GM12878 (cell line): ENCODE data around the gene AKT3. TPM values are rescaled to one million over a fixed set of nuclear protein-coding genes. Genes with fewer than 3 reads are reported as not detected.

Experiments used
- ATAC-seq: fragments of 200-7000 bp; cut with Tn5 transposase; 3 replicates; pipeline ENCODE4 v1.9.1; 2020; ENCODE audit warnings: mild to moderate bottlenecking, moderate library complexity
- BruUV-seq: library from RNA; stranded (reverse); fragments of 400-500 nt; replicated peaks from 2 replicates; lab custom pipeline; 2021; lab: Mats Ljungman, UMichigan
- CTCF ChIA-PET: fragments of 300-600 bp; sonication (Branson Sonifier 250); formaldehyde crosslinking; extraction: SDS; loops from one replicate; lab custom pipeline; 2021; ENCODE audit warnings: inconsistent platforms; lab: Yijun Ruan, JAX
- POLR2A ChIA-PET: fragments of 350-600 bp; formaldehyde crosslinking; extraction: SDS; loops from one replicate; lab custom pipeline; 2021; ENCODE audit warnings: inconsistent platforms; lab: Charles Lee
- RAD21 ChIA-PET: fragments of 300-600 bp; sonication (Branson Sonifier 250); formaldehyde crosslinking; loops from one replicate; lab custom pipeline; 2023; ENCODE audit warnings: antibody characterized with exemption; ENCODE audit not compliant: unreplicated experiment; lab: Charles Lee
- SMC1A ChIA-PET: fragments of 300-600 bp; sonication (Branson Sonifier 250); formaldehyde crosslinking; loops from one replicate; lab custom pipeline; 2023; ENCODE audit not compliant: unreplicated experiment, uncharacterized antibody; lab: Charles Lee
- DNase-seq: peaks from one replicate; pipeline ENCODE4 v3.0.0-alpha.2; 2011; ENCODE audit warnings: low read depth, low spot score
- FAIRE-seq: peaks from 3 replicates; lab custom pipeline; 2011; peaks lifted over from hg19 to GRCh38; lab: Jason Lieb, UNC
- H2AFZ ChIP-seq: 2 replicates; pipeline ENCODE4 v1.6.0; 2011; ENCODE audit warnings: low read depth, low read length, control low read depth; ENCODE audit not compliant: control insufficient read depth
- H3K27ac ChIP-seq: 2 replicates; pipeline ENCODE4 v1.5.1; 2011; ENCODE audit warnings: control low read depth; ENCODE audit not compliant: control insufficient read depth, insufficient read depth
- H3K27me3 ChIP-seq, 2 experiments: replicated peaks in 1 of 2; 2 replicates each; pipeline versions ENCODE4 v1.6.0 to v1.6.1; 2011; ENCODE audit warnings: low read length in 1 of 2; ENCODE audit not compliant: control insufficient read depth in 2 of 2, insufficient read depth in 2 of 2
- H3K36me3 ChIP-seq, 2 experiments: 2 replicates each; pipeline ENCODE4 v1.5.1; 2011; ENCODE audit warnings: low read length in 1 of 2; ENCODE audit not compliant: control insufficient read depth in 2 of 2, insufficient read depth in 2 of 2
- H3K4me1 ChIP-seq: 2 replicates; pipeline ENCODE4 v1.6.1; 2011; ENCODE audit warnings: mild to moderate bottlenecking, low read length, moderate library complexity, mixed read lengths; ENCODE audit not compliant: control insufficient read depth, insufficient read depth
- H3K4me2 ChIP-seq: 2 replicates; pipeline ENCODE4 v1.6.0; 2011; ENCODE audit warnings: control low read depth; ENCODE audit not compliant: control insufficient read depth, insufficient read depth
- H3K4me3 ChIP-seq: fragments of 200-600 bp; sonication (generic); 2 replicates; pipeline ENCODE4 v1.5.1; 2016
- H3K79me2 ChIP-seq: 2 replicates; pipeline ENCODE4 v1.6.0; 2011; ENCODE audit warnings: low read length; ENCODE audit not compliant: control insufficient read depth, insufficient read depth
- H3K9ac ChIP-seq: 2 replicates; pipeline ENCODE4 v1.8.0; 2011; ENCODE audit warnings: low read length, control low read depth, mixed read lengths; ENCODE audit not compliant: control insufficient read depth, insufficient read depth
- H3K9me3 ChIP-seq: replicated peaks from 3 replicates; pipeline ENCODE4 v1.5.1; 2011; ENCODE audit warnings: mild to moderate bottlenecking, low read length; ENCODE audit not compliant: control insufficient read depth, insufficient read depth
- H4K20me1 ChIP-seq: 2 replicates; pipeline ENCODE4 v1.6.0; 2011; ENCODE audit not compliant: control insufficient read depth, insufficient read depth
- CHD2 ChIP-seq: IDR thresholded peaks from 2 replicates; pipeline ENCODE4 v1.6.1; 2011; ENCODE audit warnings: low read depth, low read length, improper control_type of control experiment, borderline replicate concordance
- DPF2 ChIP-seq: fragments of 450-650 bp; IDR thresholded peaks from 2 replicates; pipeline ENCODE4 v1.6.1; 2017; ENCODE audit warnings: mild to moderate bottlenecking
- EP300 ChIP-seq, 2 experiments: fragments of 150-350 bp in 1 of 2; IDR thresholded peaks; 2 replicates each; pipeline ENCODE4 v1.6.1; 2011 to 2012; ENCODE audit warnings: low read depth in 2 of 2, low read length in 2 of 2, borderline replicate concordance in 1 of 2, improper control_type of control experiment in 1 of 2, inconsistent platforms in 1 of 2; ENCODE audit not compliant: control insufficient read depth in 1 of 2
- JUND ChIP-seq: IDR thresholded peaks from 2 replicates; pipeline ENCODE4 v1.6.1; 2012; ENCODE audit warnings: low read depth, mild to moderate bottlenecking, low read length, improper control_type of control experiment, moderate library complexity
- MYC ChIP-seq: IDR thresholded peaks from 2 replicates; pipeline ENCODE4 v1.6.1; 2011; ENCODE audit warnings: mild to moderate bottlenecking, low read length, moderate library complexity, inconsistent platforms; ENCODE audit not compliant: insufficient read depth, insufficient replicate concordance, insufficient read length, severe bottlenecking
- RAD21 ChIP-seq: IDR thresholded peaks from 2 replicates; pipeline ENCODE4 v1.6.1; 2011; ENCODE audit warnings: mild to moderate bottlenecking, low read depth, low read length, moderate library complexity; ENCODE audit not compliant: insufficient read depth
- RCOR1 ChIP-seq: conservative IDR thresholded peaks from 2 replicates; pipeline ENCODE4 v1.6.1; 2012; ENCODE audit warnings: low read depth, low read length, improper control_type of control experiment
- SIN3A ChIP-seq: IDR thresholded peaks from 2 replicates; pipeline ENCODE4 v1.6.1; 2012; ENCODE audit warnings: low read depth, low read length, improper control_type of control experiment
- SMARCA5 ChIP-seq: fragments of 450-650 bp; IDR thresholded peaks from 2 replicates; pipeline ENCODE4 v1.6.1; 2017; ENCODE audit warnings: mild to moderate bottlenecking
- STAT1 ChIP-seq: fragments of 450-650 bp; conservative IDR thresholded peaks from 2 replicates; pipeline ENCODE4 v1.6.1; 2014; ENCODE audit warnings: antibody characterized with exemption, mild to moderate bottlenecking
- TCF7 ChIP-seq: IDR thresholded peaks from 2 replicates; pipeline ENCODE4 v1.6.1; 2014; ENCODE audit warnings: antibody characterized with exemption, borderline replicate concordance
- ZNF207 ChIP-seq: fragments of 450-650 bp; IDR thresholded peaks from 2 replicates; pipeline ENCODE4 v1.6.1; 2014; ENCODE audit warnings: antibody characterized with exemption, mild to moderate bottlenecking, borderline replicate concordance
- WGBS: methylation state at CpG from one replicate; pipeline ENCODE4 v1.1.6; 2016; ENCODE audit warnings: low lambda C conversion rate; ENCODE audit not compliant: insufficient replicate concordance, insufficient coverage; ENCODE audit errors: missing lambda C conversion rate; 5-methylcytosine and 5-hydroxymethylcytosine counted together
- in situ Hi-C: fragments of 300-500 bp; cut with MboI; formaldehyde crosslinking; loops from 9 replicates; pipeline ENCODE4 v1.14.3; 2018; ENCODE audit warnings: mixed read lengths
- intact Hi-C: fragments of 100-400 bp; cut with micrococcal nuclease; formaldehyde crosslinking; loops from one replicate; pipeline ENCODE4 v1.14.2; 2022; ENCODE audit not compliant: unreplicated experiment
- polyA plus RNA-seq, 11 experiments: library from polyadenylated mRNA; depleted of rRNA in 4 of 11; unstranded in 6 of 11; stranded (reverse) in 5 of 11; fragments of >200 nt; fragmentation: Nextera tagmentation in 4 of 11; fragmentation: Illumina TruSeq in 1 of 11; extraction: Ambion mirVana in 4 of 11; extraction: Trizol in 1 of 11; gene quantifications; 1 replicate in 1 of 11; 2 replicates in 10 of 11; pipeline versions ENCODE4 v1.2.1 to v1.2.3, GENCODE V29; 2011 to 2016; ENCODE audit warnings: inconsistent platforms in 2 of 11, missing spikeins in 2 of 11, low read depth in 1 of 11
- total RNA-seq, 4 experiments: library from RNA; depleted of rRNA in 3 of 4; stranded (reverse); fragments of >200 nt in 3 of 4; fragmentation: Illumina TruSeq in 1 of 4; extraction: Trizol in 1 of 4; gene quantifications; 2 replicates each; pipeline versions ENCODE4 v1.2.1 to v1.2.3, GENCODE V29; 2013 to 2021
- TF ChIP-seq, protein P1 (sequence below): IDR thresholded peaks from 2 replicates; pipeline ENCODE4 v1.6.1; 2011; ENCODE audit warnings: borderline replicate concordance, low read depth, mild to moderate bottlenecking, moderate library complexity, low read length; ENCODE audit not compliant: insufficient read depth, poor library complexity, severe bottlenecking
- TF ChIP-seq, protein P2 (sequence below): fragments of 450-650 bp; IDR thresholded peaks from 2 replicates; pipeline ENCODE4 v1.6.1; 2016; ENCODE audit warnings: mild to moderate bottlenecking

The AKT3 gene
- total and polyA plus RNA-seq, 10 of the 15 experiments (the other 5 are each of a cell fraction or from before 2014, with no cell fraction given): 0.03 to 0.56 (median 0.19) TPM

DNA sequence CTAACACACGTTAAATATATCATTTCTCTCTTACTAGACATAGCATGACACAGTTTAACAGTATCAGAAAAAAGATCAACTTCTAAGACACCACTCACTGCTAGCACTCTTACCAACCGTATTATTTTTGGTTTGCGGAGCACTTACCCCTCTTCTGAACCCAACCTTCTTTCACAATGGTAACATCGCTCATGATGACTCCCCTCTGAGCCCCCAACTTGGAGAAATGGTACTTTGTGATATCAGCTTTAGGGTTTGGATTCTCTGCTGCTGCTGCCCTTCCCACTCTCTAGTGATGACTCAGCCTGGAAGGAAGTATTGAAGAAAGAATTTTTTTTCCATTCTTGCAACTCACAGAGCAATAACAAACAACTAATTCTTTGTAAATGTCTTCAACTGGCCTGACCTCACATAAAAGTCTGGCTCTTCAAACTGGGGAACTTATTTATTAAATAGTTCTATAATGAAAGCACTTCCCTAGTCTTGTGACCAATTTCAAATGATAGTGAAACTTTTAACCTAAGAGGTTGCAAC lies 7.0 kb downstream of the AKT3 start:
- WGBS: 100% methylated on average over 4 of the region's 4 CpGs

DNA sequence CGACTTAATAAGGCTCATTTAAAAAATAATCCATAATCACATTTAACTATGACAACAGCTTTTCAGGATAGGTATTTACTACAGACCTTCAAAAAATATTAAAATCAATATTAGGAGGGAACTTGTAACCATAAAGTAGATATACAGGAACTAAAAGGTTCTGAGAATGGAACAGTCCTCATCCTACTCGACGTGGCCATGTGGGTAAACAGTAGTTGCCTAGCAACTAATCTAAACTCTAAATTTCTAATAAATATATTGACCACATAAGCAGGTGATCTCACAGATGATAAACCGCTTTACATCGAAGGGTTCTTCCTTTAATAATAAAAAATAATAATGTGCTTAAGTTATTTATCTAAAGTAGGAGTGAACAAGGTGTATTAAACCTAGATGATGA lies 7.9 kb downstream of the AKT3 start:
- H2AFZ ChIP-seq: no peak overlapping the region
- intact Hi-C loops (no loop called here), in situ Hi-C loops (no loop called here)
- H3K4me2 ChIP-seq: no peak overlapping the region
- WGBS: 62% methylated on average over 5 of the region's 5 CpGs
- SMC1A ChIA-PET: no interaction called here
- BruUV-seq: no TSS peak
- CTCF ChIA-PET: no interaction called here
- no peaks in the 10 kb centered on the region for H3K4me1 ChIP-seq
- H3K9me3 ChIP-seq: no peaks in the 10 kb centered on the region
- no peaks in the 10 kb centered on the region; a peak in 1 of 4 replicates for H3K36me3 ChIP-seq
- POLR2A ChIA-PET: no interaction called here
- no peaks in the 10 kb centered on the region for H4K20me1 ChIP-seq
- no peak for FAIRE-seq
- H3K27ac ChIP-seq: no peak overlapping the region
- no peak overlapping the region for H3K9ac ChIP-seq
- no peaks in the 10 kb centered on the region; a peak in 1 of 4 replicates for H3K27me3 ChIP-seq
- RAD21 ChIA-PET: no interaction called here
- H3K4me3 ChIP-seq: no peak overlapping the region
- no peak for ATAC-seq
- TF ChIP-seq RCOR1 (no peak), ZNF207 (no peak), RAD21 (no peak), TCF7 (no peak), CHD2 (no peak)
- TF ChIP-seq, protein P1, sequence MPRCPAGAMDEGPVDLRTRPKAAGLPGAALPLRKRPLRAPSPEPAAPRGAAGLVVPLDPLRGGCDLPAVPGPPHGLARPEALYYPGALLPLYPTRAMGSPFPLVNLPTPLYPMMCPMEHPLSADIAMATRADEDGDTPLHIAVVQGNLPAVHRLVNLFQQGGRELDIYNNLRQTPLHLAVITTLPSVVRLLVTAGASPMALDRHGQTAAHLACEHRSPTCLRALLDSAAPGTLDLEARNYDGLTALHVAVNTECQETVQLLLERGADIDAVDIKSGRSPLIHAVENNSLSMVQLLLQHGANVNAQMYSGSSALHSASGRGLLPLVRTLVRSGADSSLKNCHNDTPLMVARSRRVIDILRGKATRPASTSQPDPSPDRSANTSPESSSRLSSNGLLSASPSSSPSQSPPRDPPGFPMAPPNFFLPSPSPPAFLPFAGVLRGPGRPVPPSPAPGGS: no peak
- TF ChIP-seq, protein P2, sequence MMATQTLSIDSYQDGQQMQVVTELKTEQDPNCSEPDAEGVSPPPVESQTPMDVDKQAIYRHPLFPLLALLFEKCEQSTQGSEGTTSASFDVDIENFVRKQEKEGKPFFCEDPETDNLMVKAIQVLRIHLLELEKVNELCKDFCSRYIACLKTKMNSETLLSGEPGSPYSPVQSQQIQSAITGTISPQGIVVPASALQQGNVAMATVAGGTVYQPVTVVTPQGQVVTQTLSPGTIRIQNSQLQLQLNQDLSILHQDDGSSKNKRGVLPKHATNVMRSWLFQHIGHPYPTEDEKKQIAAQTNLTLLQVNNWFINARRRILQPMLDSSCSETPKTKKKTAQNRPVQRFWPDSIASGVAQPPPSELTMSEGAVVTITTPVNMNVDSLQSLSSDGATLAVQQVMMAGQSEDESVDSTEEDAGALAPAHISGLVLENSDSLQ: no peak
- TF ChIP-seq, all 136 proteins: peak for 0
- DNase-seq: no peak
- no peaks in the 10 kb centered on the region; the same call in 1 of the 2 replicates for H3K79me2 ChIP-seq

More for the DNA sequence above, 7.0 kb downstream of the AKT3 start:
- H3K4me3 ChIP-seq: no peak overlapping the region
- no peaks in the 10 kb centered on the region for H3K4me1 ChIP-seq
- SMC1A ChIA-PET: no interaction called here
- H3K27ac ChIP-seq: no peak overlapping the region
- no peaks in the 10 kb centered on the region; the same call in 1 of the 2 replicates for H3K79me2 ChIP-seq
- no peak for FAIRE-seq
- TF ChIP-seq STAT1 (no peak), ZNF207 (no peak), DPF2 (no peak), SIN3A (no peak), EP300 (IDR thresholded peaks at IDR 0.05; ENCODE audit: borderline replicate concordance in 1 of 2, control insufficient read depth in 1 of 2, low read depth in 2 of 2, low read length in 2 of 2) (no peak), TCF7 (no peak), MYC (no peak), SMARCA5 (no peak), JUND (no peak)
- TF ChIP-seq, all 136 proteins: peak for 0
- ChIA-PET CTCF (no interaction called here), RAD21 (no interaction called here), POLR2A (no interaction called here)
- in situ Hi-C loops: no loop called here
- ATAC-seq (no peak), DNase-seq (no peak)
- Histone ChIP-seq H3K9me3 (no peaks in the 10 kb centered on the region), H3K36me3 (no peaks in the 10 kb centered on the region; a peak in 1 of 4 replicates), H2AFZ (no peak overlapping the region), H3K9ac (no peak overlapping the region), H3K4me2 (no peak overlapping the region), H3K27me3 (no peaks in the 10 kb centered on the region; a peak in 1 of 4 replicates), H4K20me1 (no peaks in the 10 kb centered on the region)
- BruUV-seq: no TSS peak
- intact Hi-C loops: no loop called here
